Measurements from ENCODE around the gene NOBOX.

GRCh38 chr7:144404946-144405345, 1.5 kb upstream of the NOBOX start:
- TF ChIP-seq CTCF (IDR thresholded peaks at IDR 0.05): no peak
- TF ChIP-seq POLR2A (IDR thresholded peaks at IDR 0.05): no peak
- no peak for TF ChIP-seq EP300 (IDR thresholded peaks at IDR 0.05)

All from tibial nerve (tissue), 4 donors.